Gastrocnemius medialis (tissue), 4 donors: ENCODE data around the gene FOXK1.

Experiments
- POLR2A ChIP-seq, 2 donors: fragments of 450-650 bp; IDR thresholded peaks; one replicate each; pipeline ENCODE4 v1.6.1; 2017; ENCODE audit warnings: antibody characterized with exemption in 2 of 2, mild to moderate bottlenecking in 2 of 2, moderate library complexity in 2 of 2
- TF ChIP-seq, protein P1 (sequence below), 5 experiments: fragments of 450-650 bp in 3 of 5; fragments of 200-600 bp in 2 of 5; sonication (generic) in 2 of 5; IDR thresholded peaks in 4 of 5; conservative IDR thresholded peaks in 1 of 5; 1 replicate in 4 of 5; 2 replicates in 1 of 5; pipeline ENCODE4 v1.5.1; 2016 to 2019; ENCODE audit warnings: antibody characterized with exemption in 5 of 5, mild to moderate bottlenecking in 3 of 5, moderate library complexity in 3 of 5

- TF ChIP-seq, protein P1, sequence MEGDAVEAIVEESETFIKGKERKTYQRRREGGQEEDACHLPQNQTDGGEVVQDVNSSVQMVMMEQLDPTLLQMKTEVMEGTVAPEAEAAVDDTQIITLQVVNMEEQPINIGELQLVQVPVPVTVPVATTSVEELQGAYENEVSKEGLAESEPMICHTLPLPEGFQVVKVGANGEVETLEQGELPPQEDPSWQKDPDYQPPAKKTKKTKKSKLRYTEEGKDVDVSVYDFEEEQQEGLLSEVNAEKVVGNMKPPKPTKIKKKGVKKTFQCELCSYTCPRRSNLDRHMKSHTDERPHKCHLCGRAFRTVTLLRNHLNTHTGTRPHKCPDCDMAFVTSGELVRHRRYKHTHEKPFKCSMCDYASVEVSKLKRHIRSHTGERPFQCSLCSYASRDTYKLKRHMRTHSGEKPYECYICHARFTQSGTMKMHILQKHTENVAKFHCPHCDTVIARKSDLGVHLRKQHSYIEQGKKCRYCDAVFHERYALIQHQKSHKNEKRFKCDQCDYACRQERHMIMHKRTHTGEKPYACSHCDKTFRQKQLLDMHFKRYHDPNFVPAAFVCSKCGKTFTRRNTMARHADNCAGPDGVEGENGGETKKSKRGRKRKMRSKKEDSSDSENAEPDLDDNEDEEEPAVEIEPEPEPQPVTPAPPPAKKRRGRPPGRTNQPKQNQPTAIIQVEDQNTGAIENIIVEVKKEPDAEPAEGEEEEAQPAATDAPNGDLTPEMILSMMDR (IDR thresholded peaks at IDR 0.05 in 4 of 5, conservative IDR thresholded peaks at IDR 0.05 in 1 of 5): no peak
- no peak for TF ChIP-seq POLR2A (IDR thresholded peaks at IDR 0.05)
These were observed 20.9 kb downstream of the FOXK1 start for GRCh38 chr7:4702961-4703512.
